Mesendoderm (in vitro differentiated cells): ENCODE data around the gene SMARCA1.

Source experiments
- DNase-seq: peaks from one replicate; pipeline ENCODE4 v3.0.0; 2013
- H2AK5ac ChIP-seq: 2 replicates; pipeline ENCODE4 v1.6.1; 2013; ENCODE audit warnings: low read length, inconsistent platforms
- H2BK120ac ChIP-seq: 2 replicates; pipeline ENCODE4 v1.6.1; 2013; ENCODE audit warnings: low read depth, mild to moderate bottlenecking, low read length, moderate library complexity, mixed read lengths
- H2BK15ac ChIP-seq: replicated peaks from 2 replicates; pipeline ENCODE4 v1.6.1; 2013; ENCODE audit warnings: low read depth, mild to moderate bottlenecking, moderate library complexity
- H2BK5ac ChIP-seq: 2 replicates; pipeline ENCODE4 v1.6.1; 2013; ENCODE audit warnings: low read length, inconsistent platforms
- H3K18ac ChIP-seq: 2 replicates; pipeline ENCODE4 v1.6.1; 2013; ENCODE audit warnings: mild to moderate bottlenecking, low read length, mixed read lengths
- H3K23ac ChIP-seq: one replicate; pipeline ENCODE4 v1.6.1; 2013; ENCODE audit warnings: low read length
- H3K27ac ChIP-seq: 2 replicates; pipeline ENCODE4 v1.5.1; 2013; ENCODE audit warnings: low read depth, mild to moderate bottlenecking, inconsistent platforms, low read length, moderate library complexity
- H3K27me3 ChIP-seq: 2 replicates; pipeline ENCODE4 v1.6.1; 2013; ENCODE audit warnings: low read length, control low read depth, mild to moderate bottlenecking, inconsistent platforms; ENCODE audit not compliant: insufficient read depth, poor library complexity
- H3K36me3 ChIP-seq: 2 replicates; pipeline ENCODE4 v1.6.1; 2013; ENCODE audit warnings: low read length, inconsistent platforms; ENCODE audit not compliant: control insufficient read depth, insufficient read depth
- H3K4ac ChIP-seq: one replicate; pipeline ENCODE4 v1.6.1; 2013; ENCODE audit warnings: low read depth, mild to moderate bottlenecking, low read length, moderate library complexity
- H3K4me1 ChIP-seq: 2 replicates; pipeline ENCODE4 v1.6.1; 2013; ENCODE audit warnings: low read depth, low read length, inconsistent platforms; ENCODE audit not compliant: control insufficient read depth
- H3K4me2 ChIP-seq: 2 replicates; pipeline ENCODE4 v1.6.1; 2013; ENCODE audit warnings: low read length
- H3K4me3 ChIP-seq: 2 replicates; pipeline ENCODE4 v1.5.1; 2013; ENCODE audit warnings: mild to moderate bottlenecking, low read length
- H3K56ac ChIP-seq: one replicate; pipeline ENCODE4 v1.6.1; 2013; ENCODE audit warnings: low read length
- H3K79me1 ChIP-seq: 2 replicates; pipeline ENCODE4 v1.6.1; 2013; ENCODE audit warnings: low read length, inconsistent platforms
- H3K79me2 ChIP-seq: 2 replicates; pipeline ENCODE4 v1.6.1; 2013; ENCODE audit warnings: mild to moderate bottlenecking, low read length; ENCODE audit not compliant: control insufficient read depth, insufficient read depth
- H3K9ac ChIP-seq: 2 replicates; pipeline ENCODE4 v1.6.1; 2013; ENCODE audit warnings: low read length, inconsistent platforms
- H4K5ac ChIP-seq: one replicate; pipeline ENCODE4 v1.6.1; 2013; ENCODE audit warnings: low read length
- H4K8ac ChIP-seq: one replicate; pipeline ENCODE4 v1.6.1; 2013; ENCODE audit warnings: low read depth, mild to moderate bottlenecking, control low read depth, low read length, moderate library complexity
- WGBS: extraction: QIAGEN DNeasy Blood & Tissue Kit; methylation state at CpG from one replicate; pipeline ENCODE4 v1.1.7; 2013; ENCODE audit warnings: low lambda C conversion rate, missing lambda C conversion rate; ENCODE audit not compliant: insufficient coverage; ENCODE audit errors: extremely low coverage; 5-methylcytosine and 5-hydroxymethylcytosine counted together

Gene SMARCA1

GRCh38 chrX:129449148-129449547 lies 74.1 kb downstream of the SMARCA1 start:
- H3K79me2 ChIP-seq = no peaks in the 10 kb centered on the region
- no peak overlapping the region for H3K4ac ChIP-seq
- no peaks in the 10 kb centered on the region for H3K27me3 ChIP-seq
- no peak overlapping the region for H3K18ac ChIP-seq
- no peak overlapping the region for H2AK5ac ChIP-seq
- no peaks in the 10 kb centered on the region for H3K36me3 ChIP-seq
- no peak overlapping the region for H3K4me3 ChIP-seq
- DNase-seq = no peak
- H4K5ac ChIP-seq = no peak overlapping the region
- H3K4me2 ChIP-seq = no peak overlapping the region
- WGBS = no CpG with 5 or more reads among the region's 2 CpGs
- no peak overlapping the region for H3K9ac ChIP-seq
- no peak overlapping the region for H2BK120ac ChIP-seq
- H3K79me1 ChIP-seq = no peaks in the 10 kb centered on the region
- H4K8ac ChIP-seq = no peak overlapping the region
- H3K56ac ChIP-seq = no peak overlapping the region
- no peak overlapping the region for H2BK5ac ChIP-seq
- H3K23ac ChIP-seq = no peak overlapping the region
- no peak overlapping the region for H3K27ac ChIP-seq
- H2BK15ac ChIP-seq = no peak overlapping the region
- no peaks in the 10 kb centered on the region for H3K4me1 ChIP-seq

- Histone ChIP-seq H2BK15ac (no peak overlapping the region), H3K4me1 (no peaks in the 10 kb centered on the region), H3K23ac (no peak overlapping the region), H4K8ac (no peak overlapping the region), H3K27ac (no peak overlapping the region), H3K79me1 (no peaks in the 10 kb centered on the region), H3K4me3 (no peak overlapping the region), H3K9ac (no peak overlapping the region), H3K79me2 (no peaks in the 10 kb centered on the region), H3K4me2 (no peak overlapping the region), H2BK5ac (no peak overlapping the region), H2BK120ac (no peak overlapping the region), H3K56ac (no peak overlapping the region), H3K4ac (no peak overlapping the region), H3K18ac (no peak overlapping the region), H4K5ac (no peak overlapping the region), H2AK5ac (no peak overlapping the region), H3K36me3 (no peaks in the 10 kb centered on the region), H3K27me3 (no peaks in the 10 kb centered on the region)
- DNase-seq = no peak
Measured at GRCh38 chrX:129445436-129445835, 77.9 kb downstream of the SMARCA1 start.

- Histone ChIP-seq H4K5ac (no peak overlapping the region), H3K4me1 (no peaks in the 10 kb centered on the region), H3K79me2 (no peaks in the 10 kb centered on the region), H3K18ac (no peak overlapping the region), H2BK5ac (no peak overlapping the region), H3K56ac (no peak overlapping the region), H4K8ac (no peak overlapping the region), H3K4me3 (no peak overlapping the region), H3K9ac (no peak overlapping the region), H3K23ac (no peak overlapping the region), H3K36me3 (no peaks in the 10 kb centered on the region), H2BK15ac (no peak overlapping the region), H3K27ac (no peak overlapping the region), H3K27me3 (no peaks in the 10 kb centered on the region), H3K79me1 (no peaks in the 10 kb centered on the region), H3K4ac (no peak overlapping the region), H3K4me2 (no peak overlapping the region), H2AK5ac (no peak overlapping the region), H2BK120ac (no peak overlapping the region)
- no peak for DNase-seq
- no CpG with 5 or more reads among the region's 3 CpGs for WGBS
Measured at GRCh38 chrX:129433945-129434344, 89.3 kb downstream of the SMARCA1 start.

GRCh38 chrX:129433461-129433860 lies 89.8 kb downstream of the SMARCA1 start:
- no peak overlapping the region for H3K4me3 ChIP-seq
- DNase-seq = no peak
- no peaks in the 10 kb centered on the region for H3K36me3 ChIP-seq
- H3K4me1 ChIP-seq = no peaks in the 10 kb centered on the region
- no peak overlapping the region for H3K4ac ChIP-seq
- H2AK5ac ChIP-seq = no peak overlapping the region
- H3K27ac ChIP-seq = no peak overlapping the region
- H3K4me2 ChIP-seq = no peak overlapping the region
- no peak overlapping the region for H3K56ac ChIP-seq
- H3K79me2 ChIP-seq = no peaks in the 10 kb centered on the region
- no peaks in the 10 kb centered on the region for H3K79me1 ChIP-seq
- no peak overlapping the region for H2BK5ac ChIP-seq
- no peaks in the 10 kb centered on the region for H3K27me3 ChIP-seq
- no peak overlapping the region for H3K9ac ChIP-seq
- no peak overlapping the region for H4K8ac ChIP-seq
- no peak overlapping the region for H2BK120ac ChIP-seq
- H2BK15ac ChIP-seq = no peak overlapping the region
- WGBS = no CpG with 5 or more reads among the region's 2 CpGs
- no peak overlapping the region for H3K23ac ChIP-seq
- H4K5ac ChIP-seq = no peak overlapping the region
- H3K18ac ChIP-seq = no peak overlapping the region

- Histone ChIP-seq H3K36me3 (no peaks in the 10 kb centered on the region), H3K18ac (no peak overlapping the region), H3K9ac (no peak overlapping the region), H3K56ac (no peak overlapping the region), H3K79me2 (no peaks in the 10 kb centered on the region), H3K4me3 (no peak overlapping the region), H3K27ac (no peak overlapping the region), H4K8ac (no peak overlapping the region), H3K4me1 (no peaks in the 10 kb centered on the region), H2BK15ac (no peak overlapping the region), H3K4me2 (no peak overlapping the region), H2BK120ac (no peak overlapping the region), H2BK5ac (no peak overlapping the region), H2AK5ac (no peak overlapping the region), H3K27me3 (no peaks in the 10 kb centered on the region), H4K5ac (no peak overlapping the region), H3K79me1 (no peaks in the 10 kb centered on the region), H3K23ac (no peak overlapping the region), H3K4ac (no peak overlapping the region)
- DNase-seq = no peak
- WGBS = no CpG with 5 or more reads among the region's 1 CpG
Measured at GRCh38 chrX:129427267-129427666, 96.0 kb downstream of the SMARCA1 start.

- no CpG with 5 or more reads among the region's 4 CpGs for WGBS
- no peak overlapping the region for H4K8ac ChIP-seq
- no peak overlapping the region for H3K4ac ChIP-seq
- no peak overlapping the region for H3K18ac ChIP-seq
- no peak overlapping the region for H3K56ac ChIP-seq
- H3K79me2 ChIP-seq = no peaks in the 10 kb centered on the region
- no peaks in the 10 kb centered on the region for H3K27me3 ChIP-seq
- H3K79me1 ChIP-seq = no peaks in the 10 kb centered on the region
- H2AK5ac ChIP-seq = no peak overlapping the region
- H3K4me1 ChIP-seq = no peaks in the 10 kb centered on the region
- no peak overlapping the region for H3K4me3 ChIP-seq
- no peak overlapping the region for H4K5ac ChIP-seq
- H3K9ac ChIP-seq = no peak overlapping the region
- H3K27ac ChIP-seq = no peak overlapping the region
- no peaks in the 10 kb centered on the region for H3K36me3 ChIP-seq
- no peak overlapping the region for H3K4me2 ChIP-seq
- H2BK120ac ChIP-seq = no peak overlapping the region
- no peak overlapping the region for H3K23ac ChIP-seq
- no peak overlapping the region for H2BK15ac ChIP-seq
- H2BK5ac ChIP-seq = no peak overlapping the region
- DNase-seq = no peak
Measured at GRCh38 chrX:129423191-129423590, 100.1 kb downstream of the SMARCA1 start.
